AG09319 (cell line): Measurements from ENCODE around the gene ATP4B.
"Not testable (repeated sequence)": the region's sequence is repeated elsewhere in the genome, so short reads cannot be mapped to it uniquely, and the experiment has no call there.

ENCODE experiments used
- DNase-seq: peaks from one replicate; pipeline ENCODE4 v3.0.0-alpha.2; 2010; ENCODE audit warnings: low read depth; ENCODE audit errors: extremely low read depth
- CTCF ChIP-seq: IDR thresholded peaks from 2 replicates; pipeline ENCODE4 v1.5.1; 2011; ENCODE audit warnings: low read depth, mild to moderate bottlenecking, inconsistent platforms, low read length, moderate library complexity

The ATP4B gene

GRCh38 chr13:113628291-113629270 is 29.4 kb downstream of the ATP4B start:
- no peak for TF ChIP-seq CTCF

GRCh38 chr13:113627136-113627535 is 30.9 kb downstream of the ATP4B start:
- no peak for DNase-seq
- TF ChIP-seq CTCF = no peak

More at GRCh38 chr13:113628291-113629270, 29.4 kb downstream of the ATP4B start:
- DNase-seq = no peak

- no peak for DNase-seq
- no peak for TF ChIP-seq CTCF
Measured at GRCh38 chr13:113625965-113626721, 31.9 kb downstream of the ATP4B start.

GRCh38 chr13:113624640-113625304 is 33.2 kb downstream of the ATP4B start:
- not testable (repeated sequence) for DNase-seq

GRCh38 chr13:113624235-113624587 is 33.8 kb downstream of the ATP4B start:
- no peak for DNase-seq
- no peak for TF ChIP-seq CTCF

- DNase-seq = no peak
- TF ChIP-seq CTCF = no peak
Measured at GRCh38 chr13:113623491-113624234, 34.3 kb downstream of the ATP4B start.
